EH (cell line): ENCODE measurements around the gene CLIP2.
"Not testable (repeated sequence)": the region's sequence is repeated elsewhere in the genome, so short reads cannot be mapped to it uniquely, and the experiment has no call there.

ENCODE experiments used
- DNase-seq: peaks from one replicate; pipeline ENCODE4 v3.0.0-alpha.2; 2015; ENCODE audit warnings: low read depth

CLIP2 gene

DNA sequence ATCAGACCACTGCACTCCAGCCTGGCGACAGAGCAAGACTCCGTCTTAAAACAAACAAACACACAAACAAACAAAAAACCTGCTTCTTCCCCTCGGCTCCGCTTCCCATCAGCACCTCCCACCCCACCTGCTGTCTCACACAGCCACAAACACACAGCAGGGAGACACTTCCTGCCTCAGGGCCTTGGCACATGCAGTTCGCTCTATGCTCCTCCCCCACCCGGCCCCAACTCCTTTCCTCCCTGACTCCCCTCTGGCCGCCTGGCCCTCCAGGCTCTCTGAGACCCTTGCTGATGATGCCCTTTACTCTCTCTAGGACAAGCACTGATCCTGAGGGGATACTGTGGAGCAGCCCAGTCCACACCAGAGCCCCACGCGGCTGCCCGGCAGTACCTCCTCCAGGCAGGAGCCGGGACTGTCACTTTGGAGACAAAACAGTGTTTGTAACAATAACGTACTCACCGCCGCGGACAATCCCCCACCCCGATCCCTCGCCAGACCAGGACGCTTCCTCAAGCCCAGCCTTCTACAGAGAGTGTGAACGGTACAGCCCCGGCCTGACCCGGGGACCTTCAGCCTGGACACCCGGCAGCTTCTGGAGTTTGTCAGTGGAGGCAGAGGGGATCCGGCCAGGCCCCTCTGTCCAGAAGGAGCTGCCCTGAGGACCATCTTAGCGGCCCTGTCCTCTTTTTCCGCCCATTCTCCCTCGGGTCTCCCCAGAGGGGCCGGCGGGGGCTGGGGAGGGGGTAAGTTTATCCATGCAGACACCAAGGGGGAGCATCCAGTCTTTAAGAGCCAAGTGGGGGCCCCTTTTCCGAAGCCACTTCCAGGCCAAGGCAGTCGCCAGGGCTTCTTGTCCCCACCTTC, 114.5 kb downstream of the CLIP2 start:
- no peak for DNase-seq

DNA sequence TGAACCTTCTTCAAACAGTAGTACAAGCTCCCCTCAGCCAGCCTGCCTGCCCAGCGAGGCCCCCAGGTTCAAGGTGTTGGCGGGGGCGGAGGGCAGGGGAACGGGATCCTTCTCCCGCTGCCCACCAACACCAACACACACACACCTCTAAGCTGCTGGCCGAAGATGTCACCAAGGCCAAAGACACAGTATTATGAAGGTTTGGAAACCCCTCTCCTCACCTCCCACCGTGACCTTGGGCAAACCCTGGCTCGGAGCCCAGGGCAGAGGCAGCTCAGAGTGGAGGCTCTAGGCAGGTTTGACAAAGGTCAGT, 115.1 kb downstream of the CLIP2 start:
- DNase-seq: no peak

DNA sequence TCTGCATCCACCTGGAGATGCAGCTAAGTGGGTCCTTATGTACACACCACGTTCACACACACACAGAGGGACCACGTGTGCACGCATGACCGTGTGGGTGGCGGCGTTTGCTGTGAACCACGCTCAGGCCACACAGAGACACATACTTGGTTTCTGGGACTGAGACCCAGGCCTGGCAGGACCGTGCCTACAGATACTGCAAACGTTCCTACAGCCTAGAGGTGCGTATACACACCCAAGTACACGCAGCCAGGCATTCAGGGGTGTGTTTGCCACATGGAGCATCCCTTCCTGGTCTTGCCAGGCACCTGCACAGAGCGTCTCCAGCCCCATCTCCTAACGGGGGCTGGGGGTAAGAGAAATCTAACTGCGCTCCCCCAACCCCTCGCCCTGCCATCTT, 115.5 kb downstream of the CLIP2 start:
- no peak for DNase-seq

DNA sequence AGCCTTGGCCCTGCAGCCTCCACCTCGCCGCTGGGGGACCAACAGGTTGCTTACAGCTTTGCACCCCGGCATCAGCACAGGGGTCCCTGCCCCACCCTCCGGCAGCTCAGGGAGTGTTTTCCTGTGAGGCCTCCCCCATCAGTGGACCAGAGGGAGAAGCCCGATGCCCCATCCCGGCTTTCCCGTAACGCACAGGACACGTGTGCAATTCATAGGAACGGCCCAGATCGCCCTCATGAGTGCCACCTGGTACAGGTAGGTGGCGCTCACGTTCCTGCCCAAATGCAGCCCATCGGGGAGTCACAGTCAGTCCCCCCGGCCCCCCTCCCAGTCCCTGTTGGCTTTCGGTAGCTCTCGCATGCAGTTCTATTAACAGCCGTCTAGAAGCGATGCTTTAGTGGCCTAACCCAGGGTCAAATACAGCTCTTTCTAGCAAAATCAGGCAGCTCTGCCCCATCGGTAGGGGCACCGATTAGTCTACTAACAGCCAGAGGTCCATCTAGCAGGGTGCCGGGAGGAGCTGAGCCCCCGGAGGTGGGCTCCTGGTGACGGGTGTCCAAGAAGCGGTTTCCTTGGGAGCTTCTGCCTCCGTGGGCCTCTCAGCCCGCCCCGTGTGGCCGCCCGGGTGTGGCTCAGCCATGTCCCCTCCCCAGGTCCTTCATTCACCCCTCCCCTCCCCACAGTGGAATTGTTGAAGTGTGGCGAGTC, 116.1 kb downstream of the CLIP2 start:
- no peak for DNase-seq

DNA sequence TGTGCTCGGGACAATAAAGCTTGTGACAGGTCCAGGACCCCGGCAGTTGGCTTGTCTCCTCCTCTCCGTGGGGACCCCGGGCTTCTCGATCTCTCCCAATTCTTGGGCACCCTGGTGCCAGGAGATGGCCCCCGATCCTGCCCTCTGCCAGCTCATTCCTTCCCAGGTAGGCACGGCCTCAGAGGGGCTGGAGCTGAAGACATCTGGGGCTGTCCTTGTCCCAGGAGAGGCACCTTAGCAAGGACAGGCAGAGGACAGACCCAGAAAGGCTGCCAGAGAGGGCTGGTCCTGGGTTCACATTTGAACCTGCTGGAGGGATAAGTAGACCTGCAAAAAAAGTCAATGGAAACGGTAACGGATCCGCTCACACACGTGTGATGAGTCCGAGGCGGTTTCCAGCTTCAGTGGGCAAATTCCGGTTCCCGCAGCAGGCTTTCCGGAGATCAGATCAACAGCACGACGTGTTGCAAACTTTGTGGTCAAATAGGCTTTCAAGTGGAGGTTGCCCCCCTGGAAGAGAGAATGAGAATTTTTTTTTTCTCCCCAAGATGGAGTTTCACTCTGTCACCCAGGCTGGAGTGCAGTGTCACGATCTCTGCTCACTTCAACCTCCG, 116.8 kb downstream of the CLIP2 start:
- no peak for DNase-seq

DNA sequence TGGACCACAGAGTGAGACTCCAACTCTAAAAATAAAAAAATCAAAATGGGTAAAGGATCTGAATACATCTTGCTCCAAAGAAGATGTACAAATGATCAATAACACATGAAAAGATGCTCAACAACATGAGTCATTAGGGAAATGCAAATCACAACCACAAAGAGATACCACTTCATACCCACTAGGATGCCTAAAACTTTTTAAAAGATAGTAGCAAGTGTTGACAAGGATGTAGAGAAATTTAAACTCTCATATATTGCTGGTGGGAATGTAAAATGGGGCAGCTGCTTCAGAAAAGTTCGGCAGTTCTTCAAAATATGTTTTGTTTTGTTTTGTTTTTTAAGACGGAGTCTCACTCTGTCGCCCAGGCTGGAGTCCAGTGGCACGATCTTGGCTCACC, 118.8 kb downstream of the CLIP2 start:
- no peak for DNase-seq

DNA sequence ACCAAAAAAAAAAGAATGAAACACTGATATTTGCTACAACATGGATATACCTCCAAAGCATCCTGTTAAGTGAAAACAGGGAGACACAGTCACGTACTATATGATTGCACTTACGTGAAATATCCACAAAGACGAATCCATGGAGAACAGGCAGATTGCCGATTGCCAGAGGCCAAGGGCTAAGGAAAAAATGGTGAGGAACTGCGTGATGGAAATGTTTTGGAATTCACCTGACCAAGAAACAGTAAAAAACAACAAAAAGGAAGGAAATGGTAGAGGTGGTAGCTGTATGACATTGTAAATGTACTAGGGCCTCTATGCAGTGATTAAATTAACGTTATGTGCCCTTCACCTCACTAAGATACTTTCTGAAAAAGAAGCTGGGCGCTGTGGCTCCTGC, 120.4 kb downstream of the CLIP2 start:
- no peak for DNase-seq

DNA sequence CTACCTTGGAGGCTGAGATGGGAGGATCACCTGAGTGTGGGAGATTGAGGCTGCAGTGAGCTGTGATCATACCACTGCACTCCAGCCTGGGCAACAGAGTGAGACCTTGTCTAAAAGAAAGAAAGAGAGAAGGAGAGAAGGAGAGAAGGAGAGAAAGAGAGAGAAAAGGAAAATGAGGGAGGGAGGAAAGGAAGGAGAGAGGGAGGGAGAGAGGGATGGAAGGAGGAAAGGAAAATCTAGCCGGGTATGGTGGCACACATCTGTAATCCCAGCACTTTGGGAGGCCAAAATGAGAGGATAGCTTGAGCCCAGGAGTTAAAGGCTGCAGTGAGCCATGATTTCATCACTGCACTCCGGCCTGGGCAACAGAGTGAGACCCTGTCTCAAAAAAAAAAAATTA, 121.6 kb downstream of the CLIP2 start:
- DNase-seq: no peak

DNA sequence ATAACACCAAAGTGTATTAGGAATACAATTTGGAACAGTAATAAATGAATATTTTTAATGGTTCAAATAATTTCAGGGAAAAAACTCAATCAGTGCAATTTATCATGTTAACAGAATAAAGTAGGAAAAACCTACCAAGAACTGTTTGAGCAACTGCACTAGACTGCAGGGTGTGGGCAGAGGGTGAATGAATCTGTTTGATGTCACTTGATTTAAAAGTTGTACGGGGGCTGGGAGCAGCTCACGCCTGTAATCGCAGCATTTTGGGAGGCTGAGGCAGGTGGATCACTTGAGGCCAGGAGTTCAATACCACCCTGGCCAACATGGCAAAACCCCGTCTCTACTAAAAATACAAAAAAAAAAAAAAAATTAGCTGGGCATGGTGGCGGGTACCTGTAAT, 122.4 kb downstream of the CLIP2 start:
- DNase-seq: not testable (repeated sequence)

DNA sequence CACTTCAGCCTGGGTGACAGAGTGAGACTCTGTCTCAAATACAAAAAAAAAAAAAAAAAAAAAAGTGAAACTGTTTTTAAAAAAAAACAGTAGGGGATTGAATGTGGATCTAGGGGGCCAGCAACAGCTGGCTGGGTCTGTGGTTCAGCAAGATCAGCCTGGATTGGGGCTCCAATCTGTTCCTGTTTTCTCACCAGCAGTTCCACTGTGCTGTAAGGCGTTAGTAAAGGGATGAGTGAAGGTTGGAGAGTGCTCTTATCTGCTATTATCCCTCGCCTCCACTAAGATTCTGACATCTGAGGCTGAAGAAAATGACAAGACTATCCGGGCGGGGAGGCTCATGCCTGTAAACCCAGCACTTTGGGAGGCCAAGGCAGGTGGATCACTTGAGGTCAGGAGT, 122.8 kb downstream of the CLIP2 start:
- no peak for DNase-seq

DNA sequence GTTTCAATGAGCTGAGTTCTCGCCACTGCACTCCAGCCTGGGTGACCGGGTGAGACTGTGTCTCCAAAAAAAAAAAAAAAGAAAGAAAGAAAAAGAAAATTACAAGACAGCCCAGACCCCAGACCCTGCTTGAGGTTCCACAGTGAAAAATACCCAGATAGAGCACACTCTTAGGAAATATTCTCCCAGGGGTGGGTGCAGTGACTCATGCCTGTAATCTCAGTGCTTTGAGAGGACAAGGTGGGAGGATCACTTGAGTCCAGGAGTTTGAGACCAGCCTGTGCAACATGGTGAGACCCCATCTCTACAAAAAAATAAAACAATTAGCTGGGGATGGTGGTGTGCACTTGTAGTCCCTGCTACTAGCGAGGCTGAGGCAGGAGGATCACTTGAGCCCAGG, 123.4 kb downstream of the CLIP2 start:
- peak; percentile 35 for DNase-seq

DNA sequence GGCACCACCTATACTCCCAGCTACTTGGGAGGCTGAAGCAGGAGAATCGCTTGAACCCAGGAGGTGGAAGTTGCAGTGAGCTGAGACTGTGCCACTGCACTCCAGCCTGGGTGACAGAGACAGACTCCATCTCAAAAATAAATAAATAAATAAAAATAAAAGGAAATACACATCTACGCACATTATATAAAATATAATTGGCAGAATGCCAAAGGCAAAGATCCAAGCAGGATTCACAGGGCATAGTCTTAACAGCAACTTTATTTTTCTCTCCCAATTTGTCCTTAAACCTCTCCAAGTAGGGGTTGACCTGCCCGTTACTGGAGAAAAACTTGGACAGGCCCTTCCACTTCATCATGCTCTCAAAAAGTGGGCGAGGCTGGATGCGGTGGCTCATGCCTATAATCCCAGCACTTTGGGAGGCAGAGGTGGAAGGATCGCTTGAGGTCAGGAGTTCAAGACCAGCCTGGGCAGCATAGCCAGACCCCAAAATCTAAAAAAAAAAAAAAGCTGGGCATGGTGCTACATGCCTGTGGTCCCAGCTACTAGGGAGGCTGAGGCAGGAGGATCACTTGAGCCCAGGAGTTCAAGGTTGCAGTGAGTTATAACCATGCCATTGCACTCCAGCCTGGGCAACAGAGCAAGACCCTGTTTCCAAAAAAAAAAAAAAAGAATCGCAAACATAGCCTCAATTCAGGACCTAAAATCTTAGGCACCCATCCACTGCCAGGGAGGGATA, 125.6 kb downstream of the CLIP2 start:
- DNase-seq: not testable (repeated sequence)

DNA sequence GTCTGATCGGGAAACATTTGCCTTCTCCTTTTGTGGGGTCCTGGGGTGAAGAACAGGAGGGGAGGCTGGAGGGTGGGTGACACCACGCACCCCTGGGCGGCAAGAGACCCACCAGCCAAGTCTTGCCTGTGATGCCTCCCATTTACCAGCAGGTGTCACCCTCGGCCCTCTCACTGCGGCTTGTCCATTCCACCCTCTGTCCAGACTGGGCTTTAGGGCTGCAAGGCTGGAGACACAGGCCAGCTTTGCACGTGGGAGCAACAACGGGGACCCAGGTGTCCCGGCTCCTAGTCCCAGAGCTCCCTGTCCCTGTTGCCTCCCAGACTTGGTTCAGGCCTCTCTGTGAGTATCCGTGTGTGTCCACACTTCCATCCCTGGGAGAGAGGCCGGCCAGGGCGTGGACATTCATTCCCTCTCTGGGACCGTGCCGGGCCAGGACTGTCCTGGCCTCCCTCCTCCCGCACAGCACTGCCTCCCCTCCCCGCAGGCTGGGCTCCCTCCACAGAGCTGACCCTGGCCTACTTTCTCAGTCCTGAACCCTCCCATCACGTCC, 128.3 kb downstream of the CLIP2 start:
- peak; percentile 75 for DNase-seq

DNA sequence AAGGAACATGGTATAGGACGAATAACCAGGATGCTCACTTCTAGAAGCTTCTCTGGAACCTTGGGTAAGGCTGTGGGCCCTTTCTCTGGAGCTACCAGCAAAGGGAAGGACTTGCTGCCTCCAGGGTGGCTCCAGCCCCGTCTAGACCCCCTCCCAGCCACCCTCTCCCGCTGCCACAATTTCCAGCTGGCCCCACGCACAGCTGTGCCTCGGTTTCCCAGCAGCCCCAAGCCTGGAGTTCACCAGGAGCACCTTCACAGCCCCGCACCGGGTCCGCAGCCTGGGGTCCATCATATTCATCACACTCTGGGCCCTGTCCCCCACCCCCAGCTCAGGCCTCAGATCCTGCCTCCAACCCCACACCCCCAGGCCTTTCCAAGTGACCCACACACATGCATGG, 128.9 kb downstream of the CLIP2 start:
- DNase-seq: no peak

DNA sequence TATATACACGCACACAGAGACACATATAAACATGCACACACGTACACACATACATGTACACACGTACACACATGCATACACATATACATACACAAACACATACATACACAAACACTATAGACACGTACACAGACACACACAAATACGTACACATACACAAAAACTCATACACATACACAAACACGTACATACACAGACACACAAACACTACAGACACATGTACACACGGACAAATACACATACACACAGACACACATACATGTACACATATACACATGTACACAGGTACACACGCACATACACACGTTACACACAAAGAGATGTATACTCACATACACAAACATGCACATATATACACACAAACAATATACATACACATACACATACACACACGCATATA, 129.3 kb downstream of the CLIP2 start:
- DNase-seq: no peak

DNA sequence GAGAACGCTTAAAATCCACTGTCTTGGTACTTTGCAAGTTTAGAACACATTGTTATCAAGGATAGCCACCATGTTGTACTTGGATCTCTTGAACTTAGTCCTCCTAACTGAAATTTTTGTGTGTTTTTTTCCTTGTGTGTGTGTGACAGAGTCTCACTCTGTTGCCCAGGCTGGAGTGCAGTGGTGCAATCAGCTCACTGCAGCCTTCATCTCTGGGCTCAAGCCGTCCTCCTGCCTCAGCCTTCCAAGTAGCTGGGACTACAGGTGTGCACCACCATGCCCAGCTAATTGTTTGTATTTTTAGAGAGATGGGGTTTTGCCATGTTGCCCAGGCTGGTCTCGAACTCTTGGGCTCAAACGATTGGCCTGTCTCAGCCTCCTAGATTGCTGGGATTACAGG, 130.0 kb downstream of the CLIP2 start:
- DNase-seq: not testable (repeated sequence)

DNA sequence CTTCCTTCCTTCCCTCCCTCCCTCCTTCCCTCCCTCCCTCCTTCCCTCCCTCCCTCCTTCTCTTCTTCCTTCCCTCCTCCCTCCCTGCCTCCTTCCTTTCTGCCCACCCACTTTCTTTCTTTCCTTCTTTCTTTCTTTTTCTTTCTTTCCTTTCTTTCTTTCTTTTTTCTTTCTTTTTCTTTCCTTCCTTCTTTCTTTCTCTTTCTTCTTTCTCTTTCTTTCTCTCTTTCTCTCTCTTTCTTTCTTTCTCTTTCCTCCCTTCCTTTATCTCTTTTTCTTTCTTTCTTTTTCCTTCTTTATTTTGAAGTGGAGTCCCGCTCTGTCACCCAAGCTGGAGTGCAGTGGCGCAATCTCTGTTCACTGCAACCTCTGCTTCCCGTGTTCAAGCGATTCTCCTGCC, 130.8 kb downstream of the CLIP2 start:
- DNase-seq: no peak

DNA sequence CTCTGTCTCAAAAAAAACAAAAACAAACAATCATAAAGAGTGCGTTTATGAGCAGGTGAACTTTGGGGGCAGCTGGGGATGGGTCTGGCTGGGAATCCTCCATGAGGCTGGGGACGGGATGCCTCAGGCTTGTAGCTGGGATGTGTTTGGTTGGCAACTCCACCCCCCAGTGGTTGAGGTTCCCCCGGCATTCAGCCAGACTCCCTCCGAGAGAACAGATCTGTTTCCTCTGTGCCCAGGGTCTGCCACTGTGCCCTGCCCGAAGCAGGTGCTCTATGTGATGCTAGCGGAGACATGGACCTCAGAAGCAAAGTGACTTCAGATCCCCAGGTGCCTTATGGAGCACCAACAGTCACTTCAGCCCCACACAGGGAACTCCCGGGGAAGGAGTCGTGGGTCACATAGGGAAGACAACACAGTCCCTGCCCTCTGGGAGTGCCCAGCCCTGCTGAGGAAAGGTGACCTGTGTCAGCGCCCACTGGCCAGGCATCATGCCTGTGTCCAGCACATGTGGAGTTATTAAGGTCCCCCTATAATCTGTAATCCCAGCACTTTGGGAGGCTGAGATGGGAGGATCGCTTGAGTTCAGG, 135.2 kb downstream of the CLIP2 start:
- DNase-seq: no peak

DNA sequence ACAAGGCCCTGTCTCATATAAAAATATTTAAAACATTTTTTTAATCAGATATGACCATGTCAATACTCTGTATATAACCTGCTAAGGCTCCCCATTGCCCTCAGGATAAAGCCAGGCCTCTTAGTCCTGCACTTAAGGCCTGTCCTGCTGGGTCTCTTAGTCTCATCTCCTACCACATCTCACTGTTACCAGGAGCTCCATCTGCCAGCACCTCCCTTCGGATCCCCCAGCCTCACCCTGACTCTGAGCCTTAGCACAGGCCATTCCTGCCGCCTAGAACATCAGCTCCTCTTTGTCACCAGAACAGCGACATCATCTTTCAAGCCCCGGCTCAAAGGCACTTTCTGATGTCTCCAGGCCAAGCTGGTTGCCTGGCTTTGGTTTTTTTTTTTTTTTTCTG, 138.8 kb downstream of the CLIP2 start:
- DNase-seq: no peak

DNA sequence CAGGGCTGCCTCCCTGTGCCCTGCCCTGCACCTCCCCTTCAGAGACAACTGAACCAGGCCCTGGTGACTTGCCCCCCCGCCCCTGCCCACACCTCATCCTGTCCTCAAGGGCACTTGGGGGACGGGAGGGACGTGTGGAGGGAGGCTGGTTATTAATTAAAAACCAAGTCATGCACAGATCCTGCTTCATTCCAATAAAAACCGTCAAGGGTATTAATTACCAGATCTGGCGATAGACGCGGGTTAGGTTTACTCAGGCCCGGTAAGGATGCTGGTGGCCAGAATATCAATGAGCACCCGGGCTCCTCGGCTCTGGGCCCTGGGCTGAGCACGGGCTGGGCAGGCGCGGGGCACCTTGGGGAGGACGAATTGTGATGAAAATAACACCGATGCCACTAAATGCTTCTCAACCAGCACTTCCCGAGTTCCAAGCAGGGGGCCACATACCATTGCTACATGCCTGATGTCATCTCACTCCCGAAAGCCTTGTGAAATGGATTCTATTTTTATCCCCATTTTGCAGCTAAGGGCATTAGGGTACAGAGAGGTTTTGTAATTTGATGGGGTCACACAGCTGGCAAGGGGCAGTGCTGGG, 140.0 kb downstream of the CLIP2 start:
- DNase-seq: peak; percentile 90

DNA sequence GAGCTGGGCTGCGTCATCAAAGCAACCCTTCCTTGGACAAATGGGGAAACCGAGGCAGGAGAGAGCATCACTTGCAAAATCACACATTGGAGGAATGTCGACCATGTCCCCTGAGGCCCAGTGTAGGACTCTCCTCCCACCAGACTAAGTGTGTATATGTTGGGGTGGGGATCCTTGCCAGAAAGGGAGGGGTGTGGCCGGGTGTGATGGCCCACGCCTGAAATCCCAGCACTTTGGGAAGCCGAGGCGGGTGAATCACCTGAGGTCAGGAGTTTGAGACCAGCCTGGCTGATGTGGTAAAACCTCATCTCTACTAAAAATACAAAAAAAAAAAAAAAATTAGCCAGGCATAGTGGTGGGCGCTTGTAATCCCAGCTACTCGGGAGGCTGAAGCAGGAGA, 141.2 kb downstream of the CLIP2 start:
- peak; percentile 13 for DNase-seq
